Body of pancreas (tissue), 4 donors: ENCODE data around the gene EEFSEC. TPM values are rescaled to one million over a fixed set of nuclear protein-coding genes. Genes with fewer than 3 reads are reported as not detected.

Experiments used
- ATAC-seq: fragments of 150-250 bp; one replicate; pipeline ENCODE4 v1.9.1; 2016
- DNase-seq, 4 donors: peaks; one replicate each; pipeline ENCODE4 v3.0.0-alpha.2; 2019
- H3K27ac ChIP-seq, 4 donors: fragments of 200-600 bp; sonication (generic); 1 replicate in 3 of 4; 2 replicates in 1 of 4; pipeline versions ENCODE4 v1.5.1 to v1.6.1; 2016 to 2019; ENCODE audit warnings: mild to moderate bottlenecking in 1 of 4, mixed read lengths in 1 of 4, moderate library complexity in 1 of 4
- H3K27me3 ChIP-seq, 2 donors: fragments of 200-600 bp; sonication (generic); one replicate each; pipeline ENCODE4 v1.6.0; 2016; ENCODE audit warnings: mild to moderate bottlenecking in 1 of 2
- H3K36me3 ChIP-seq, 2 donors: fragments of 200-600 bp; sonication (generic); replicated peaks in 1 of 2; 2 replicates each; pipeline ENCODE4 v1.5.1; 2016; ENCODE audit warnings: low read depth in 2 of 2; ENCODE audit not compliant: insufficient read depth in 1 of 2
- H3K4me1 ChIP-seq: fragments of 200-600 bp; sonication (generic); one replicate; pipeline ENCODE4 v1.6.0; 2016
- H3K4me3 ChIP-seq, 2 donors: fragments of 200-600 bp; sonication (generic); 1 replicate in 1 of 2; 2 replicates in 1 of 2; pipeline ENCODE4 v1.5.1; 2016 to 2019
- H3K9me3 ChIP-seq, 3 donors: fragments of 200-600 bp; sonication (generic); 1 replicate in 2 of 3; 2 replicates in 1 of 3; pipeline ENCODE4 v1.5.1; 2016
- POLR2A ChIP-seq, 3 donors: fragments of 450-650 bp; IDR thresholded peaks; one replicate each; pipeline ENCODE4 v1.6.1; 2016; ENCODE audit warnings: antibody characterized with exemption in 3 of 3, mild to moderate bottlenecking in 2 of 3
- WGBS, 2 donors: methylation state at CpG; one replicate each; pipeline ENCODE4 v1.1.5; 2017; 5-methylcytosine and 5-hydroxymethylcytosine counted together
- intact Hi-C: fragments of 100-400 bp; cut with DNase I; formaldehyde crosslinking; loops from one replicate; pipeline ENCODE4 v1.15.1; 2023
- total RNA-seq, 2 donors: library from RNA; depleted of rRNA; stranded (reverse); fragments of >200 nt; gene quantifications; one replicate each; pipeline ENCODE4 v1.1.0, GENCODE V29; 2016
- TF ChIP-seq, protein P1 (sequence below), 7 experiments: fragments of 450-650 bp in 4 of 7; fragments of 200-600 bp in 3 of 7; sonication (generic) in 3 of 7; IDR thresholded peaks; one replicate each; pipeline ENCODE4 v1.5.1; 2016 to 2019; ENCODE audit warnings: antibody characterized with exemption in 7 of 7

The EEFSEC gene
- total RNA-seq, 2 donors from 2014 or later: 8.6 to 33.0 TPM

DNA sequence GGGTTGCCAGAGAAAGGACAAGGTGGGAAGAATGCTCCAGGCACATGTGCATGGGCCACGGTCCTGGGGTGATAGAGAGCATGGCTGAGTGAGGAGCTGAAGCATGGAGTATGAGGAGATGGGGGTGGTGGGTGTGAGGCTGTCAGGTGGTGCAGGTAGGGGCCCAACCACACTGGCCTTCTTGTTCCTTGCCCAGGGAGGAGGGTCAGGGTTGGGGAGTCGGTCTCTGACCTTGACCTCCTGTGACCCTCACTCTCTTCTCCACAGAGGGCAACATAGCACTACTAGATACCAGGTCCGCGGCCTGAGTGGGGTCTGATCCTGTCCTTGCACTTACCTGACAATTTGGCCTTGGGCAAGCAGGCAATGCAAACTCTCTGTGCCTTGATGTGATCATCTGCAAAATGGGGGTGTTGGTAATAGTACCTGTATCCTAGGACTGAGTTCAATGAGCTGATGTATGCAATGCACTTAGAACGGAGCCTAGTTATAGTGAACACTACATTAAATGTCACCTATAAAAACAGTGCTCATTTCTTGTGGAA is 75.2 kb downstream of the EEFSEC start:
- Histone ChIP-seq H3K4me3 (no peak overlapping the region), H3K9me3 (no peaks in the 10 kb centered on the region), H3K36me3 (no peaks in the 10 kb centered on the region), H3K27me3 (no peaks in the 10 kb centered on the region), H3K4me1 (no peaks in the 10 kb centered on the region), H3K27ac (no peak overlapping the region)
- ATAC-seq (no peak), DNase-seq (no peak)
- intact Hi-C loops: no loop called here
- WGBS, 2 donors: 89 to 92% methylated on average over 5 of the region's 5 CpGs
- no peak for TF ChIP-seq POLR2A (IDR thresholded peaks at IDR 0.05)
- TF ChIP-seq, protein P1, sequence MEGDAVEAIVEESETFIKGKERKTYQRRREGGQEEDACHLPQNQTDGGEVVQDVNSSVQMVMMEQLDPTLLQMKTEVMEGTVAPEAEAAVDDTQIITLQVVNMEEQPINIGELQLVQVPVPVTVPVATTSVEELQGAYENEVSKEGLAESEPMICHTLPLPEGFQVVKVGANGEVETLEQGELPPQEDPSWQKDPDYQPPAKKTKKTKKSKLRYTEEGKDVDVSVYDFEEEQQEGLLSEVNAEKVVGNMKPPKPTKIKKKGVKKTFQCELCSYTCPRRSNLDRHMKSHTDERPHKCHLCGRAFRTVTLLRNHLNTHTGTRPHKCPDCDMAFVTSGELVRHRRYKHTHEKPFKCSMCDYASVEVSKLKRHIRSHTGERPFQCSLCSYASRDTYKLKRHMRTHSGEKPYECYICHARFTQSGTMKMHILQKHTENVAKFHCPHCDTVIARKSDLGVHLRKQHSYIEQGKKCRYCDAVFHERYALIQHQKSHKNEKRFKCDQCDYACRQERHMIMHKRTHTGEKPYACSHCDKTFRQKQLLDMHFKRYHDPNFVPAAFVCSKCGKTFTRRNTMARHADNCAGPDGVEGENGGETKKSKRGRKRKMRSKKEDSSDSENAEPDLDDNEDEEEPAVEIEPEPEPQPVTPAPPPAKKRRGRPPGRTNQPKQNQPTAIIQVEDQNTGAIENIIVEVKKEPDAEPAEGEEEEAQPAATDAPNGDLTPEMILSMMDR (IDR thresholded peaks at IDR 0.05): no peak

DNA sequence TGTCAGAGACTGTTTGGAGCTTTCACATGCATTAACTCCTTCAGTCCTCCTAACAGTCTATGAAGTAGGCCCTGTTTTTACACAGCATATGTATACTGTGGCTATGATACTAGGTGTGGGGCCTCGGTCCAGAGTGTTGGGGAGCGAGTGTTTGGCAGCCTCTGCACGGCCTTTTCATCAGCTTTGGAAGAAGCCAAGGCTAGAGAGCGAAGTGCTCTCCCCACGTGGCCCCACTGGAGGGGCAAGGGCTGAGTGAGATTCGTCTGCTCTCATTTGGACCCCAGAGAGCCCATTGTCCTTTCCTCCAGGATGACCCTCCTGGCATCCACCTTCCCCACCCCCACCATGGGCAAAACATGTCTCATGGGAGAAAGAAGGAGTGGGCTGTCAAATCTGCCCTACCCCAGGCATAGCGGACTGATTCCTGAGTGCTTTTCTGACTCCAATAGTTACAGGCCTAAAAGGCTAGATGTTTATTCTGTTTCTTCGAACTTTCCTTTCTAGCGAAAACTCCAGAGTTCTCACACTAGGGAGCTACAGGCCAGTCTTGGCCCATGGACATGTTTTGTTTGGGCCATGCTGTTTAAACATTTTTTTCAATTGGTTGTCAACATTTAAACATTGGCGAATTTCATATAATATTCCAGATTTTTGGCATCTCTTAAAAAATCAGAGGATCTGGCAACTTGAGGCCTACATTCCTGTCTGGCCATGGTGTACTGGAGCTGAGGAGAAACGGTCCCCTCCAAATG is 76.0 kb downstream of the EEFSEC start:
- ATAC-seq (no peak), DNase-seq (no peak)
- Histone ChIP-seq H3K4me3 (no peak overlapping the region), H3K4me1 (no peaks in the 10 kb centered on the region), H3K27me3 (no peaks in the 10 kb centered on the region), H3K27ac (no peak overlapping the region), H3K9me3 (no peaks in the 10 kb centered on the region), H3K36me3 (no peaks in the 10 kb centered on the region)
- WGBS, 2 donors: 90% methylated on average over 11 of the region's 11 CpGs
- TF ChIP-seq, protein P1 (IDR thresholded peaks at IDR 0.05): no peak
- no peak for TF ChIP-seq POLR2A (IDR thresholded peaks at IDR 0.05)
- intact Hi-C loops: no loop called here

DNA sequence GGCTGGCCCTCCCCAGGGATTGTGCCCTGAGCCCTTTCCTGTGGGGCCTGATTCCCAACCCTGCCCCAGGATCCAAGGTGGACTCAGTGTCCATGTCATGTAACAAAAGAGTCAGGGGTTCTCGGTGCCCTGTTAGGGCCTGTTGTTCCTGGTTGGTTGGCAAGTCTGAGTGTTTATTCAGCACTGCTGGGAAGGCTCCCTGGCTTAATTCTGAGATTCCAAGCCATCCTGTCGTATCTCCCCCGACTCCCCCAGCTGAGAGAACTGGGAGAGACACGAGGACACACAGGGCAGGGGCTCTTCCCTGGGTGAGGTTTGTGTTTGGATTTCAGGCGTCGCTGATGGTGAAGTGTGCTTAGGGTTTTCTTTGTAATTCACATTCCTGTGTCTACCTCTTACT is 78.3 kb downstream of the EEFSEC start:
- no peaks in the 10 kb centered on the region for H3K4me1 ChIP-seq
- intact Hi-C loops: no loop called here

DNA sequence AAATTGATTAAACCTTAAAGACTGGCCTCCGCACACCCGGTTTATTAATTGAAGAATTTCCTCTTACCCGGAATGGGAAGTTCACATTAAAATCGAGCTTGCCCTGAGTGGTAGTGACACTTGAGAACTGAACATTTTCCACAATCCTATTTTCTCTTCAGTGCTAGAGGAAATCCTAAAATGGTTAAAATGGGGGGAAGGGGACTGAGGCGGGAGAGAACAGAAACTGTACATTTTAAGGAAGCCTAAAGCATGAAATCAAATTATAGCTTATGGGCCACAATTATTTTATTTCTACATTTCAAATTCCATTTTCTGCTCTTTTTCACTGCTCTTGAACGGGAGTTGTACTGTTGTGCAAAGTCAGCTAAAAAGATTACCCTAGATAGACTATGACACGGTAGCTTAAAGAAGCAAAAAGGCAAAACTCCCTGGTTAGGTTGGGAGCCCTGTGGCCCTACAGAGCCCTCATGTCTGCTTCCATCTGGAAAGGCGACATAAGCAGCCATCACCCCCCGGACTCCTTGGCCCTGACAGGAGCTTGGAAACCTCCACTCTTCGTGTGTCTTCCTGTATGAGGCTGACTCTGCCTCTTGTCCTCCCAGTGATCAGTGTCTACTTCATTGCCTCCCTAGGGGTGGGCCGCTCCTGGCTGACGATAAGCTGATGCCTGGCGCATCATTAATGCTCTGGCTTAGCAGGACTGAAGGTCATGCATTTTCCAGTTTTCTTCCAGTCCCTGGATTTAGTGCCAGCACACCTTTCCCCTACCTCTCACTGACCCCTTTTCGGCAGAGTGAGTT is 79.3 kb downstream of the EEFSEC start:
- intact Hi-C loops: no loop called here
- H3K4me1 ChIP-seq: no peaks in the 10 kb centered on the region
- H3K27me3 ChIP-seq: no peaks in the 10 kb centered on the region
- H3K9me3 ChIP-seq: no peaks in the 10 kb centered on the region
- no peak overlapping the region for H3K27ac ChIP-seq
- 69 to 74% methylated on average over 14 of the region's 14 CpGs for WGBS, 2 donors
- H3K36me3 ChIP-seq: no peaks in the 10 kb centered on the region
- TF ChIP-seq POLR2A (IDR thresholded peaks at IDR 0.05): no peak
- TF ChIP-seq, protein P1 (IDR thresholded peaks at IDR 0.05): no peak
- DNase-seq (no peak), ATAC-seq (no peak)
- no peak overlapping the region for H3K4me3 ChIP-seq

More for the DNA sequence above, 78.3 kb downstream of the EEFSEC start:
- WGBS, 2 donors: 87 to 88% methylated on average over 6 of the region's 6 CpGs
- DNase-seq (no peak), ATAC-seq (no peak)
- H3K36me3 ChIP-seq: no peaks in the 10 kb centered on the region
- no peak overlapping the region for H3K4me3 ChIP-seq
- TF ChIP-seq, protein P1 (IDR thresholded peaks at IDR 0.05): no peak
- no peak for TF ChIP-seq POLR2A (IDR thresholded peaks at IDR 0.05)
- H3K27ac ChIP-seq: no peak overlapping the region
- H3K9me3 ChIP-seq: no peaks in the 10 kb centered on the region
- no peaks in the 10 kb centered on the region for H3K27me3 ChIP-seq
